Caco-2 (cell line): ENCODE results near the gene BACH2. TPM values are rescaled to one million over a fixed set of nuclear protein-coding genes. Genes with fewer than 3 reads are reported as not detected.
"Not testable (repeated sequence)": the region's sequence is repeated elsewhere in the genome, so short reads cannot be mapped to it uniquely, and the experiment has no call there.

ENCODE experiments used
- BruUV-seq: library from RNA; stranded (reverse); fragments of 400-500 nt; replicated peaks from 2 replicates; lab custom pipeline; 2021; lab: Mats Ljungman, UMichigan
- CTCF ChIA-PET: fragments of 300-600 bp; sonication (Branson Sonifier 250); formaldehyde crosslinking; loops from one replicate; lab custom pipeline; 2022; ENCODE audit warnings: antibody characterized with exemption; lab: Charles Lee
- POLR2A ChIA-PET: fragments of 300-600 bp; sonication (Branson Sonifier 250); formaldehyde crosslinking; loops from one replicate; lab custom pipeline; 2022; ENCODE audit warnings: antibody characterized with exemption; lab: Charles Lee
- DNase-seq, 2 experiments: peaks; one replicate each; pipeline versions ENCODE4 v3.0.0 to v3.0.0-alpha.2; 2020 to 2022
- H3K27me3 ChIP-seq: replicated peaks from 2 replicates; pipeline ENCODE4 v1.6.0; 2011; ENCODE audit warnings: low read length; ENCODE audit not compliant: control insufficient read depth, insufficient read depth
- H3K36me3 ChIP-seq: 2 replicates; pipeline ENCODE4 v1.5.1; 2011; ENCODE audit warnings: low read length; ENCODE audit not compliant: control insufficient read depth, insufficient read depth
- H3K4me1 ChIP-seq: fragments of 250-450 bp; sonication (Bioruptor Pico); 2 replicates; pipeline ENCODE4 v1.5.1; 2020; ENCODE audit warnings: mild to moderate bottlenecking
- H3K4me3 ChIP-seq: 2 replicates; pipeline ENCODE4 v1.5.1; 2011; ENCODE audit warnings: low read depth, mild to moderate bottlenecking, control low read depth, low read length
- H3K9me3 ChIP-seq: fragments of 250-450 bp; sonication (Bioruptor Pico); 2 replicates; pipeline ENCODE4 v1.5.1; 2020; ENCODE audit warnings: mild to moderate bottlenecking, moderate library complexity
- H3K27ac Mint-ChIP-seq: one replicate; pipeline ENCODE4 v1.8.0; 2022; ENCODE audit warnings: mixed read lengths; ENCODE audit not compliant: unreplicated experiment
- H3K27me3 Mint-ChIP-seq: one replicate; pipeline ENCODE4 v1.8.0; 2022; ENCODE audit warnings: mixed read lengths; ENCODE audit not compliant: insufficient read depth, unreplicated experiment
- H3K36me3 Mint-ChIP-seq: one replicate; pipeline ENCODE4 v1.8.0; 2022; ENCODE audit warnings: mild to moderate bottlenecking, mixed read lengths; ENCODE audit not compliant: insufficient read depth, unreplicated experiment
- H3K4me1 Mint-ChIP-seq: one replicate; pipeline ENCODE4 v1.8.0; 2022; ENCODE audit warnings: low read depth, mixed read lengths; ENCODE audit not compliant: unreplicated experiment
- H3K4me3 Mint-ChIP-seq: one replicate; pipeline ENCODE4 v1.8.0; 2022; ENCODE audit warnings: mild to moderate bottlenecking, moderate library complexity, mixed read lengths; ENCODE audit not compliant: unreplicated experiment
- H3K9me3 Mint-ChIP-seq: one replicate; pipeline ENCODE4 v1.8.0; 2022; ENCODE audit warnings: mixed read lengths; ENCODE audit not compliant: unreplicated experiment
- intact Hi-C: fragments of 100-400 bp; cut with micrococcal nuclease; formaldehyde crosslinking; loops from one replicate; pipeline ENCODE4 v1.10.0; 2022; ENCODE audit not compliant: unreplicated experiment
- total RNA-seq: library from RNA; stranded (reverse); gene quantifications from 2 replicates; pipeline ENCODE4 v1.2.3, GENCODE V29; 2022
- TF ChIP-seq, protein P1 (sequence below), 2 experiments: fragments of 200-600 bp in 1 of 2; IDR thresholded peaks; 1 replicate in 1 of 2; 2 replicates in 1 of 2; pipeline versions ENCODE4 v1.5.1 to v1.8.0; 2011 to 2022; ENCODE audit warnings: antibody characterized with exemption in 1 of 2, control low read depth in 1 of 2, inconsistent platforms in 1 of 2, low read depth in 1 of 2, low read length in 1 of 2, mild to moderate bottlenecking in 1 of 2, moderate library complexity in 1 of 2; ENCODE audit not compliant: insufficient read depth in 1 of 2, severe bottlenecking in 1 of 2, unreplicated experiment in 1 of 2

BACH2 gene
- total RNA-seq, 1 experiment from 2014 or later = 0.43 TPM

DNA sequence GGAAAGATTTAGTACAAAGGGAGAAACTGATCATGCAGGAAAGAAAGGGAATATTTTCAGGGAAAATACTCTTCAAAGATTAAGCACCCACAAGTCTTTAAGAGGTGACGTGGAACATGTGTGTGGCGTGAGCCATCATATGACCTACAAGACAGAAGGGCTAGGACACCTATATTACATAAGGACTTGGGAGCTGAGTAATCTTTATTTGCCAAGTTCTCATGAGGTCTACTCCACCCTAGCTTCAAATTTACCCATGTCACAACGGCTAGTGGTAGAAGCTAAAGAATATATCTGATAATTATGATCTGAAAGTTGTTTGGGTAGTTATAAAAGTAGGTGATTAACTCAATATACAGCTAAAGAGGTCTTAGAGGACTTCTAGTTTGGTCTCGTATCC lies 234.6 kb downstream of the BACH2 start:
- H3K36me3 Mint-ChIP-seq = no peaks in the 10 kb centered on the region

DNA sequence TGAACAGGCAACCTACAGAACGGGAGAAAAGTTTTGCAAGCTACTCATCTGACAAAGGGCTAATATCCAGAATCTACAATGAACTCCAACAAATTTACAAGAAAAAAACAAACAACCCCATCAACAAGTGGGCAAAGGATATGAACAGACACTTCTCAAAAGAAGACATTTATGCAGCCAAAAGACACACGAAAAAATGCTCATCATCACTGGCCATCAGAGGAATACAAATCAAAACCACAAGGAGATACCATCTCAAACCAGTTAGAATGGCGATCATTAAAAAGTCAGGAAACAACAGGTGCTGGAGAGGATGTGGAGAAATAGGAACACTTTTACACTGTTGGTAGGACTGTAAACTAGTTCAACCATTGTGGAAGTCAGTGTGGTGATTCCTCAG lies 237.5 kb downstream of the BACH2 start:
- CTCF ChIA-PET, intact Hi-C loops: not testable (repeated sequence)

More for the DNA sequence above, 234.6 kb downstream of the BACH2 start:
- no TSS peak for BruUV-seq
- peaks cover 3% of the 10 kb centered on the region for H3K9me3 Mint-ChIP-seq
- no peak for DNase-seq
- no peaks in the 10 kb centered on the region for H3K27me3 ChIP-seq
- H3K4me3 Mint-ChIP-seq = no peak overlapping the region
- intact Hi-C loops = no loop called here
- TF ChIP-seq, protein P1, sequence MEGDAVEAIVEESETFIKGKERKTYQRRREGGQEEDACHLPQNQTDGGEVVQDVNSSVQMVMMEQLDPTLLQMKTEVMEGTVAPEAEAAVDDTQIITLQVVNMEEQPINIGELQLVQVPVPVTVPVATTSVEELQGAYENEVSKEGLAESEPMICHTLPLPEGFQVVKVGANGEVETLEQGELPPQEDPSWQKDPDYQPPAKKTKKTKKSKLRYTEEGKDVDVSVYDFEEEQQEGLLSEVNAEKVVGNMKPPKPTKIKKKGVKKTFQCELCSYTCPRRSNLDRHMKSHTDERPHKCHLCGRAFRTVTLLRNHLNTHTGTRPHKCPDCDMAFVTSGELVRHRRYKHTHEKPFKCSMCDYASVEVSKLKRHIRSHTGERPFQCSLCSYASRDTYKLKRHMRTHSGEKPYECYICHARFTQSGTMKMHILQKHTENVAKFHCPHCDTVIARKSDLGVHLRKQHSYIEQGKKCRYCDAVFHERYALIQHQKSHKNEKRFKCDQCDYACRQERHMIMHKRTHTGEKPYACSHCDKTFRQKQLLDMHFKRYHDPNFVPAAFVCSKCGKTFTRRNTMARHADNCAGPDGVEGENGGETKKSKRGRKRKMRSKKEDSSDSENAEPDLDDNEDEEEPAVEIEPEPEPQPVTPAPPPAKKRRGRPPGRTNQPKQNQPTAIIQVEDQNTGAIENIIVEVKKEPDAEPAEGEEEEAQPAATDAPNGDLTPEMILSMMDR (IDR thresholded peaks at IDR 0.05; ENCODE audit: insufficient read depth in 1 of 2, low read depth in 1 of 2, low read length in 1 of 2, severe bottlenecking in 1 of 2, unreplicated experiment in 1 of 2) = no peak
- H3K9me3 ChIP-seq = no peaks in the 10 kb centered on the region
- H3K4me3 ChIP-seq = no peak overlapping the region
- no peaks in the 10 kb centered on the region for H3K4me1 ChIP-seq
- H3K27ac Mint-ChIP-seq = no peak overlapping the region
- ChIA-PET POLR2A (no interaction called here), CTCF (no interaction called here)
- H3K27me3 Mint-ChIP-seq = peaks cover 10% of the 10 kb centered on the region
- H3K4me1 Mint-ChIP-seq = no peaks in the 10 kb centered on the region
- no peaks in the 10 kb centered on the region for H3K36me3 ChIP-seq

DNA sequence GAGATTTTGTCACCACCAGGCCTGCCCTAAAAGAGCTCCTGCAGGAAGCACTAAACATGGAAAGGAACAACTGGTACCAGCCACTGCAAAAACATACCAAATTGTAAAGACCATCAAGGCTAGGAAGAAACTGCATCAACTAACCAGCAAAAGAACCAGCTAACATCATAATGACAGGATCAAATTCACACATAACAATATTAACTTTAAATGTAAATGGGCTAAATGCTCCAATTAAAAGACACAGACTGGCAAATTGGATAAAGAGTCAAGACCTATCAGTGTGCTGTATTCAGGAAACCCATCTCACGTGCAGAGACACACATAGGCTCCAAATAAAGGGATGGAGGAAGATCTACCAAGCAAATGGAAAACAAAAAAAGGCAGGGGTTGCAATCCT lies 240.7 kb downstream of the BACH2 start:
- H3K36me3 ChIP-seq, H3K4me3 ChIP-seq, H3K4me1 ChIP-seq, H3K9me3 ChIP-seq, H3K27me3 Mint-ChIP-seq, H3K36me3 Mint-ChIP-seq, H3K4me3 Mint-ChIP-seq, intact Hi-C loops, POLR2A ChIA-PET, H3K27ac Mint-ChIP-seq, H3K27me3 ChIP-seq, H3K4me1 Mint-ChIP-seq, CTCF ChIA-PET, BruUV-seq, DNase-seq: not testable (repeated sequence)
- H3K9me3 Mint-ChIP-seq = peaks cover 18% of the 10 kb centered on the region

More for the DNA sequence above, 237.5 kb downstream of the BACH2 start:
- H3K9me3 ChIP-seq, H3K27me3 ChIP-seq, H3K4me3 Mint-ChIP-seq, POLR2A ChIA-PET, H3K27me3 Mint-ChIP-seq, H3K36me3 ChIP-seq, H3K36me3 Mint-ChIP-seq, DNase-seq, H3K4me3 ChIP-seq, H3K4me1 Mint-ChIP-seq, BruUV-seq, H3K27ac Mint-ChIP-seq, H3K4me1 ChIP-seq: not testable (repeated sequence)
- H3K9me3 Mint-ChIP-seq = peaks cover 18% of the 10 kb centered on the region

DNA sequence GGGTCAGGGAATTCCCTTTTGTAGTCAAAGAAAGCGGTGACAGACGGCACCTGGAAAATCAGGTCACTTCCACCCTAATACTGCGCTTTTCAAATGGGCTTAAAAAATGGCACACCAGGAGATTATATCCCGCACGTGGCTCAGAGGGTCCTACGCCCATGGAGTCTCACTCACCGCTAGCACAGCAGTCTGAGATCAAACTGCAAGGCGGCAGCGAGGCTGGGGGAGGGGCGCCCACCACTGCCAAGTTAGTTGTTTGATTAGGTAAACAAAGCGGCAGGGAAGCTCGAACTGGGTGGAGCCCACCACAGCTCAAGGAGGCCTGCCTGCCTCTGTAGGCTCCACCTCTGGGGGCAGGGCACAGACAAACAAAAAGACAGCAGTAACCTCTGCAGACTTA lies 242.4 kb downstream of the BACH2 start:
- DNase-seq, H3K27me3 Mint-ChIP-seq, H3K4me3 ChIP-seq, H3K4me3 Mint-ChIP-seq, H3K36me3 ChIP-seq, H3K9me3 ChIP-seq, H3K4me1 ChIP-seq, H3K27me3 ChIP-seq, H3K27ac Mint-ChIP-seq, POLR2A ChIA-PET, H3K4me1 Mint-ChIP-seq, intact Hi-C loops, BruUV-seq, H3K36me3 Mint-ChIP-seq: not testable (repeated sequence)
- CTCF ChIA-PET = interaction anchor here (0.6 kb wide), 1 partner anchor 145 kb away, joined by 3 read pairs; no protein-coding TSS in a partner anchor
- H3K9me3 Mint-ChIP-seq = peaks cover 18% of the 10 kb centered on the region
